Transverse colon (tissue), 4 donors: ENCODE results near the gene ZDHHC7. TPM values are rescaled to one million over a fixed set of nuclear protein-coding genes. Genes with fewer than 3 reads are reported as not detected.

ENCODE experiments used
- DNase-seq: peaks from one replicate; pipeline ENCODE4 v3.0.0-alpha.2; 2019
- H3K27ac ChIP-seq, 4 donors: fragments of 200-600 bp; sonication (generic); 2 replicates each; pipeline ENCODE4 v1.5.1; 2016 to 2018; ENCODE audit warnings: inconsistent platforms in 4 of 4
- H3K27me3 ChIP-seq: fragments of 200-600 bp; sonication (generic); 2 replicates; pipeline ENCODE4 v1.5.1; 2017; ENCODE audit warnings: inconsistent platforms
- H3K36me3 ChIP-seq, 4 donors: fragments of 200-600 bp; sonication (generic); 2 replicates each; pipeline ENCODE4 v1.5.1; 2017 to 2019; ENCODE audit warnings: inconsistent platforms in 4 of 4
- H3K4me1 ChIP-seq, 4 donors: fragments of 200-600 bp; sonication (generic); 2 replicates each; pipeline ENCODE4 v1.5.1; 2017 to 2020; ENCODE audit warnings: inconsistent platforms in 4 of 4
- H3K4me3 ChIP-seq, 4 donors: fragments of 200-600 bp; sonication (generic); 1 replicate in 1 of 4; 2 replicates in 3 of 4; pipeline versions ENCODE4 v1.5.1 to v1.6.1; 2017 to 2019; ENCODE audit warnings: inconsistent platforms in 4 of 4
- H3K9me3 ChIP-seq, 2 donors: fragments of 200-600 bp; sonication (generic); 2 replicates each; pipeline ENCODE4 v1.5.1; 2017 to 2019; ENCODE audit warnings: inconsistent platforms in 2 of 2
- EP300 ChIP-seq: sonication (generic); formaldehyde crosslinking; IDR thresholded peaks from one replicate; pipeline ENCODE4 v1.6.1; 2017; ENCODE audit warnings: antibody characterized with exemption, low read depth
- POLR2A ChIP-seq: fragments of 450-650 bp; IDR thresholded peaks from one replicate; pipeline ENCODE4 v1.6.1; 2016; ENCODE audit warnings: antibody characterized with exemption, mild to moderate bottlenecking, moderate library complexity
- POLR2AphosphoS5 ChIP-seq, 3 donors: sonication (generic); formaldehyde crosslinking; IDR thresholded peaks; one replicate each; pipeline ENCODE4 v1.6.1; 2016; ENCODE audit warnings: antibody characterized with exemption in 3 of 3
- WGBS, 2 donors: methylation state at CpG; one replicate each; pipeline ENCODE4 v1.1.5; 2018; ENCODE audit warnings: low coverage in 1 of 2; 5-methylcytosine and 5-hydroxymethylcytosine counted together
- in situ Hi-C, 4 donors: fragments of 200-750 bp; cut with MboI; loops; one replicate each; pipeline versions ENCODE4 v1.15.0 to v1.15.1; 2017; ENCODE audit warnings: low sequenced_read_pairs in 3 of 4, low pct_ligation_motif_present in 1 of 4, low pct_unique_long_range_greater_than_20kb in 1 of 4
- intact Hi-C: fragments of 100-400 bp; cut with DNase I; formaldehyde crosslinking; loops from one replicate; pipeline ENCODE4 v1.15.1; 2023; ENCODE audit warnings: low total_unique reads
- total RNA-seq, 4 donors: library from RNA; depleted of rRNA; stranded (reverse); fragments of >200 nt; gene quantifications; one replicate each; pipeline ENCODE4 v1.1.0, GENCODE V29; 2016
- TF ChIP-seq, protein P1 (sequence below), 5 experiments: fragments of 200-600 bp in 3 of 5; fragments of 450-650 bp in 2 of 5; sonication (generic) in 3 of 5; IDR thresholded peaks; 1 replicate in 2 of 5; 2 replicates in 3 of 5; pipeline ENCODE4 v1.5.1; 2016 to 2017; ENCODE audit warnings: antibody characterized with exemption in 5 of 5, inconsistent platforms in 3 of 5, mild to moderate bottlenecking in 2 of 5, moderate library complexity in 1 of 5

Gene ZDHHC7
- total RNA-seq, 4 donors from 2014 or later: 100 to 940 (median 120) TPM

DNA sequence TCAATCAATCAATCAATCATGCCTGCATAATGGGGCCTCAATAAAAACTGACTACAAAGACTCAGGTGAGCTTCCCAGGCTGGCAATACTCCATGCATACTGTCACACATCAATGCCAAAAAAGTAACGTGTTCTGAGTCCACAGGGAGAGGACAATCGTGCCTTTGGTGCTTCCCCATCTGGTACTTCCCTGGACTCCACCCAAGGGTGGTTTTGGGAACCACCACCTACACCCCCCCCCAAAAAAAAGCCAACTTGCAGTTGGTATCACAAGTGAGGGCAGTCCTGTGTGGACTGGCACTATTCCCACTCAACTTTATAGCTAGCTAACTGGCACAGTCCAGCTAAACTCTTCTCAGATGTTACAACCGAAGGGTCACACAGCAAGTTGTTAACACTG lies 3.1 kb downstream of the ZDHHC7 start:
- 51 to 55% methylated on average over 2 to 3 of the region's 3 CpGs for WGBS, 2 donors
- no peaks in the 10 kb centered on the region for H3K9me3 ChIP-seq
- DNase-seq: no peak
- no peaks in the 10 kb centered on the region for H3K36me3 ChIP-seq
- TF ChIP-seq, protein P1, sequence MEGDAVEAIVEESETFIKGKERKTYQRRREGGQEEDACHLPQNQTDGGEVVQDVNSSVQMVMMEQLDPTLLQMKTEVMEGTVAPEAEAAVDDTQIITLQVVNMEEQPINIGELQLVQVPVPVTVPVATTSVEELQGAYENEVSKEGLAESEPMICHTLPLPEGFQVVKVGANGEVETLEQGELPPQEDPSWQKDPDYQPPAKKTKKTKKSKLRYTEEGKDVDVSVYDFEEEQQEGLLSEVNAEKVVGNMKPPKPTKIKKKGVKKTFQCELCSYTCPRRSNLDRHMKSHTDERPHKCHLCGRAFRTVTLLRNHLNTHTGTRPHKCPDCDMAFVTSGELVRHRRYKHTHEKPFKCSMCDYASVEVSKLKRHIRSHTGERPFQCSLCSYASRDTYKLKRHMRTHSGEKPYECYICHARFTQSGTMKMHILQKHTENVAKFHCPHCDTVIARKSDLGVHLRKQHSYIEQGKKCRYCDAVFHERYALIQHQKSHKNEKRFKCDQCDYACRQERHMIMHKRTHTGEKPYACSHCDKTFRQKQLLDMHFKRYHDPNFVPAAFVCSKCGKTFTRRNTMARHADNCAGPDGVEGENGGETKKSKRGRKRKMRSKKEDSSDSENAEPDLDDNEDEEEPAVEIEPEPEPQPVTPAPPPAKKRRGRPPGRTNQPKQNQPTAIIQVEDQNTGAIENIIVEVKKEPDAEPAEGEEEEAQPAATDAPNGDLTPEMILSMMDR (IDR thresholded peaks at IDR 0.05): no peak
- TF ChIP-seq POLR2AphosphoS5 (IDR thresholded peaks at IDR 0.05): no peak
- no peak overlapping the region for H3K4me3 ChIP-seq
- no peaks in the 10 kb centered on the region for H3K27me3 ChIP-seq
- H3K27ac ChIP-seq: peak overlapping the region in 2 of 4 donors; percentile 16 to 21
- intact Hi-C loops: no loop called here
- in situ Hi-C loops: no loop called here
- peaks cover 41 to 88% (median 66%) of the 10 kb centered on the region in 4 donors for H3K4me1 ChIP-seq

DNA sequence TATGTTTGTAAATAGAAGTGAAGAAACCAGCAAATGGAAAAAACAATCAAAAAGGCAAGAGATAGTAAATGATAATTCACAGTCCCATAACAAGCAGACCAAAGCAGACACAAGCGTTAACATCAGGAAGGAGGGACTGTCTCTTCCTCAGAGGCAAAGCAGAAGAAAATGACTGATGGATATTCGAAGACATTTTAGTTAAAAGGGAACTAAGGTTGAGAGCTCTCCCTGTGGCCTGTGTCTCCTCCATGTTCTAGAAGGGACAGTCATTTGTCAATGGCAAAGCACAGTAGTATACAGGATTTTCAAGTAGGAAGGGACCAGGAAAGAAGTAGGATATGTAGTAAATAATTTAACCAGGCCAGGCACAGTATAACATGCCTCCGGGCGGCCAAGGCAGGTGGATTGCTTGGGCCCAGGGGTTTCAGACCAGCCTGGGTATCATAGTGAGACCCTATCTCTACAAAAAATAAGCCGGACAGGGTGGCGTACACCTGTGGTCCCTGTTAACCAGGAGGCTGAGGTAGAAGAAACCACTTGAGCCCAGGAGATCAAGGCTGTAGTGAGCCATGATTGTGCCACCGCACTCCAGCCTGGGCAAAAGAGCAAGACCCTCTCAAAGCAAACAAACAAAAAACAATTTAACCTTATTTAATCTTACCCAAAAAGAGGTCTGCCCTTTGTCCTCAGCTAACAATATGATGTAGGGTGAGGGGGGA lies 3.7 kb downstream of the ZDHHC7 start:
- no peak overlapping the region for H3K4me3 ChIP-seq
- TF ChIP-seq EP300 (no peak), POLR2AphosphoS5 (IDR thresholded peaks at IDR 0.05) (no peak), POLR2A (no peak)
- TF ChIP-seq, protein P1 (IDR thresholded peaks at IDR 0.05): no peak
- no peaks in the 10 kb centered on the region for H3K9me3 ChIP-seq
- peak overlapping the region in 1 of 4 donors; percentile 85 for H3K27ac ChIP-seq
- H3K36me3 ChIP-seq: no peaks in the 10 kb centered on the region
- peaks cover 48 to 88% (median 69%) of the 10 kb centered on the region in 4 donors for H3K4me1 ChIP-seq
- no peaks in the 10 kb centered on the region for H3K27me3 ChIP-seq
- intact Hi-C loops: no loop called here
- DNase-seq: no peak
- WGBS, 2 donors: 89 to 92% methylated on average over 3 to 7 of the region's 7 CpGs
- in situ Hi-C loops: no loop called here

DNA sequence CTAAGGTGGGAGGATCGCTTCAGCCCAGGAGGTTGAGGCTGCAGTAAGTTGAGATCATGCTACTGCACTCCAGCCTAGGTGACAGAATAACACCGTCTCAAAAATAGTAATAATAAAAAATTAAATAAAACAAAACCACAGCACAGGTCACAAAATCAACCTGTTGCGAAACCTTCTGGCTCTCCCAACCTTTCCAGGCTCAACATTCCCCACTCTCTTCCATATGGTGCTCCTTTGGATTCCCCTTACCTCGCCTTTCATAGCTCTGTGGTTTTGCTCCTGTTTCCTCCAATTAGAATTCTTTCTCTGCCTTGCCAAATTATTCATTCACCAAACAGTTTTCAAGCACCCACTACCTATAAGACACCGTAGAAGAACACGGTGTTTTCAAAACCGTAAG lies 4.7 kb downstream of the ZDHHC7 start:
- Histone ChIP-seq H3K27ac (peak overlapping the region; percentile 80 to 85 (median 84)), H3K4me1 (peaks cover 56 to 89% (median 72%) of the 10 kb centered on the region in 4 donors), H3K4me3 (no peak overlapping the region), H3K27me3 (no peaks in the 10 kb centered on the region), H3K9me3 (no peaks in the 10 kb centered on the region), H3K36me3 (no peaks in the 10 kb centered on the region)
- no peak for DNase-seq
- intact Hi-C loops (no loop called here), in situ Hi-C loops (no loop called here)
- WGBS, 2 donors: 89 to 95% methylated on average over 6 to 7 of the region's 7 CpGs
- no peak for TF ChIP-seq EP300

DNA sequence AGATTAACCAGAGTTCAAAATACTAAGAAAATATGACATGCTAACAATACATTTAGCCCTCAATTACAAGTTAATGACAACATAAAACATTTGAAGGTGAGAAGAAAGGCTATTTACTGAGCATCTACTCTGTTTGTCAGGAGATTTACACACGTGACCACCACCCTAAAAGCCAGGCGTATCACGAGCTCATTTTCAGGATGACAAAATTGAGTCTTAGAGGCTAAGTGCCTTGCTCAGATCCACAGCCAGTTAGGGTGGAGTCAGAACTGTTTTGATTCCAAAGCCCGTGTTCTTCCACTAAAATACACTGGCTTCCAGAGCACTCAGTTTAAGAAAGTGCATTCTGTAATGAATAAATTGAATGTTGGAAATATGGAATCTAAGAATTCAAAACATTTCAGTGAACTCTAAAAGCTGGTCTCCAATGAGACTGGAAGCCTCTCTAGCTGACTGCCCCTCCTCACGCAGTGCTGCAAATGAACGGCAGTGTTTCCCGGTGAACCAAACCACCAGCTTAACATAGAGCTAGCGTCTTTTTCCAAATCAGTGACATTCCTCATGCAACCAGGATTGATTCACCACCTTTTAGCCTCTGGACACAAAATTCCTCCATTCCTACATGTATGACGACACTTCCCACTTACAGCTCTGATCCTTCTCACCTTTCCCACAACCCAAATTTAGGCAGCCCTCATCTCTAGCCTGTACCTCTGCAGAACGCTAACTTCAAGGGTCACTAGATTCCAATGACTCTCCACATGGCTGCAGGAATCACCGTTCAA lies 5.9 kb downstream of the ZDHHC7 start:
- DNase-seq: no peak
- intact Hi-C loops (no loop called here), in situ Hi-C loops (no loop called here)
- TF ChIP-seq POLR2AphosphoS5 (IDR thresholded peaks at IDR 0.05): peak in 1 of 3 donors; percentile 4
- TF ChIP-seq, protein P1 (IDR thresholded peaks at IDR 0.05): no peak
- H3K9me3 ChIP-seq: no peaks in the 10 kb centered on the region
- H3K36me3 ChIP-seq: no peaks in the 10 kb centered on the region
- H3K27me3 ChIP-seq: no peaks in the 10 kb centered on the region
- WGBS, 2 donors: 52% methylated on average over 11 of the region's 11 CpGs; no CpG with 5 or more reads in 1 of the 2 donors
- H3K27ac ChIP-seq: peak overlapping the region; percentile 80 to 85 (median 84)
- H3K4me1 ChIP-seq: peaks cover 67 to 98% (median 82%) of the 10 kb centered on the region in 4 donors
- H3K4me3 ChIP-seq: no peak overlapping the region
